IPS-20b (cell line): ENCODE data around the gene GARIN5B.
"Not testable (repeated sequence)": the region's sequence is repeated elsewhere in the genome, so short reads cannot be mapped to it uniquely, and the experiment has no call there.

Source experiments
- H3K27ac ChIP-seq: one replicate; pipeline ENCODE4 v1.5.1; 2013; ENCODE audit warnings: low read length
- H3K27me3 ChIP-seq: 2 replicates; pipeline ENCODE4 v1.6.1; 2013; ENCODE audit warnings: mild to moderate bottlenecking, low read length, inconsistent platforms; ENCODE audit not compliant: insufficient read depth
- H3K36me3 ChIP-seq: 2 replicates; pipeline ENCODE4 v1.6.1; 2013; ENCODE audit warnings: low read depth, mild to moderate bottlenecking, inconsistent platforms, low read length, moderate library complexity; ENCODE audit not compliant: insufficient read depth
- H3K4me1 ChIP-seq: 2 replicates; pipeline ENCODE4 v1.6.1; 2013; ENCODE audit warnings: mild to moderate bottlenecking, control low read depth, inconsistent platforms, low read length, moderate library complexity; ENCODE audit not compliant: insufficient read depth
- H3K4me3 ChIP-seq: 2 replicates; pipeline ENCODE4 v1.5.1; 2013; ENCODE audit warnings: mild to moderate bottlenecking, low read length, inconsistent platforms
- H3K9ac ChIP-seq: 2 replicates; pipeline ENCODE4 v1.6.1; 2013; ENCODE audit warnings: low read depth, mild to moderate bottlenecking, inconsistent platforms, low read length, moderate library complexity
- H3K9me3 ChIP-seq: 2 replicates; pipeline ENCODE4 v1.6.1; 2013; ENCODE audit warnings: mild to moderate bottlenecking, low read depth, low read length, inconsistent platforms; ENCODE audit not compliant: insufficient read depth

The GARIN5B gene

DNA sequence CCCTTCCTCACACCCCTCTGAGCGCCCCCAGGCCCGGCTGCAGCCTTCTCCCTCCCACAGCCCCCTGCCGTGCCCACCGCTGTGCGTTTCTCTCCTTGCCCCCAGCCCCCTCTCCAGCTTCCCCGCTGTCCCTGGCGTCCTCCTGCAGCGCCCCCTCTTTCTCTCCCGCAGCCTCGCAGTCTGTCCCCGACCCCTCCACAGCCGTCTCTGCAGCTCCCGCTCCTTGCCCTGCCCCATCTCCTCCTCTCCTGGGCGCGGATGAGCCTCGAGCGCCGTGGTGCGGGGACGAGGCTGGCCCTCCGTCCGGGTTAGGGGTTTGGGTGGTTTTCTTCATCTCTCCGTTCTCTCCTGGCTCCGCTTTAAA lies 22.3 kb downstream of the GARIN5B start:
- H3K4me3 ChIP-seq: peak overlapping the region; percentile 87
- no peaks in the 10 kb centered on the region for H3K9me3 ChIP-seq
- H3K9ac ChIP-seq: peak overlapping the region; percentile 82
- H3K36me3 ChIP-seq: peaks cover 31% of the 10 kb centered on the region
- no peaks in the 10 kb centered on the region; the same call in 1 of the 2 replicates for H3K27me3 ChIP-seq
- no peak overlapping the region for H3K27ac ChIP-seq
- peaks cover 5% of the 10 kb centered on the region; the same call in 1 of the 2 replicates for H3K4me1 ChIP-seq

- H3K4me1 ChIP-seq: peaks cover 5% of the 10 kb centered on the region; the same call in 1 of the 2 replicates
- peak overlapping the region; percentile 87 for H3K4me3 ChIP-seq
- peaks cover 27% of the 10 kb centered on the region for H3K36me3 ChIP-seq
- peak overlapping the region; percentile 82 for H3K9ac ChIP-seq
- no peaks in the 10 kb centered on the region; the same call in 1 of the 2 replicates for H3K27me3 ChIP-seq
- no peak overlapping the region for H3K27ac ChIP-seq
- no peaks in the 10 kb centered on the region for H3K9me3 ChIP-seq
Observed at GRCh38 chr19:55339889-55340783, 22.9 kb downstream of the GARIN5B start.

DNA sequence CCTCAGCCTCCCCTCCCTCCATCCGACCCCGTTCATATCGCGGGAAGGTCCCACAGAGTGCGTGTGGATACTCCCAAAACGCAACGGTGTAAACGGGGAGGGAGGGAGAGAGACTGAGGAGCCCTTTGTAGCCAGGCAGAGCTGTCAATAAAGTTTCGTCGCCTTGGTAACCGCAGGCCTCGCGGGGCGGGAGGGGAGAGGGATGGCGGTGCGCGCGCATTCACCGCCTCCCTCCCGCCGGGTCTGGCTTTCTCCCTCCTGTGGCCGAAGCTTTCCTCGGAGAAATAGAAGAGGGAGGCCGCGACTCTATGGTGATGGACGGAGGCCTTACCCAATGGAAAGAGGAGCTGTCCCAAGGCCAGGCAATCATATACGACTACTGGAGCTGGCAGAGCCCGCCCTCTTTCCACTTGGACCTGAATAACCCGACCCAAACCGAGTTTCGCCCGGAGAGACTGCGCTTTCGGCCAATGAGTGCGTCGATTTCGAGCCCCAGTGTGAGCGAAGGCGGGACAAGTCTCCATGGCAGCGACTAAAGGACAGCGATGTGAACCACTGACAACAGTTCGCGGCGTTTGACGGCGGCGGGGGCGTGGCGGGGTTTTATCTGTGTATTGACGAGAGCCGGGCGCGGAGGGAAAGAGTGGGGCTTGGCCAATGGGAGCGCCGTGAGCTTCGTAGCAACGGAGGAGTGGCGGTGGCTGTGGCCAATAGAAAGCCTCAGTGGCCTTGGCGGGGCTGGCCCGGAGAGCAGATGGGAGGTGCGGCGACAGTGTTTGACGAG lies 23.8 kb downstream of the GARIN5B start, which contains the start of gene KMT5C:
KMT5C (plus strand) TSS at position 772 of the 784 bp plus-strand sequence. CDS start 2,061 bp downstream, outside the sequence.
- H3K27me3 ChIP-seq: no peaks in the 10 kb centered on the region; the same call in 1 of the 2 replicates
- H3K9ac ChIP-seq: peak within 1 kb of the TSS; percentile 87
- peaks cover 5% of the 10 kb centered on the region; the same call in 1 of the 2 replicates for H3K4me1 ChIP-seq
- peak within 1 kb of the TSS; percentile 87 for H3K4me3 ChIP-seq
- H3K27ac ChIP-seq: peak within 1 kb of the TSS; percentile 48
- H3K9me3 ChIP-seq: no peaks in the 10 kb centered on the region
- peaks cover 22% of the 10 kb centered on the region for H3K36me3 ChIP-seq

- no peak overlapping the region for H3K27ac ChIP-seq
- no peaks in the 10 kb centered on the region; the same call in 1 of the 2 replicates for H3K27me3 ChIP-seq
- no peak overlapping the region for H3K9ac ChIP-seq
- no peaks in the 10 kb centered on the region for H3K9me3 ChIP-seq
- no peaks in the 10 kb centered on the region; the same call in 1 of the 2 replicates for H3K4me1 ChIP-seq
- H3K4me3 ChIP-seq: no peak overlapping the region
- H3K36me3 ChIP-seq: no peaks in the 10 kb centered on the region
Observed at GRCh38 chr19:55336101-55336500, 27.0 kb downstream of the GARIN5B start.

- Histone ChIP-seq H3K36me3 (no peaks in the 10 kb centered on the region), H3K4me1 (no peaks in the 10 kb centered on the region; the same call in 1 of the 2 replicates), H3K4me3 (no peak overlapping the region), H3K27ac (no peak overlapping the region), H3K27me3 (no peaks in the 10 kb centered on the region; the same call in 1 of the 2 replicates), H3K9ac (no peak overlapping the region), H3K9me3 (no peaks in the 10 kb centered on the region)
Observed at GRCh38 chr19:55333870-55334269, 29.2 kb downstream of the GARIN5B start.

- not testable (repeated sequence) for H3K36me3 ChIP-seq, H3K9ac ChIP-seq, H3K27ac ChIP-seq, H3K9me3 ChIP-seq, H3K4me3 ChIP-seq, H3K4me1 ChIP-seq, H3K27me3 ChIP-seq
Observed at GRCh38 chr19:55329791-55330190, 33.3 kb downstream of the GARIN5B start.

- not testable (repeated sequence) for H3K27me3 ChIP-seq, H3K9ac ChIP-seq, H3K4me1 ChIP-seq, H3K27ac ChIP-seq, H3K4me3 ChIP-seq, H3K36me3 ChIP-seq, H3K9me3 ChIP-seq
Observed at GRCh38 chr19:55328774-55329318, 34.2 kb downstream of the GARIN5B start.

- H3K9ac ChIP-seq: no peak within 1 kb of the TSS
- H3K4me1 ChIP-seq: no peaks in the 10 kb centered on the region
- H3K36me3 ChIP-seq: no peaks in the 10 kb centered on the region
- H3K27me3 ChIP-seq: no peaks in the 10 kb centered on the region
- no peaks in the 10 kb centered on the region for H3K9me3 ChIP-seq
- H3K27ac ChIP-seq: no peak within 1 kb of the TSS
- H3K4me3 ChIP-seq: no peak within 1 kb of the TSS
Observed at GRCh38 chr19:55325172-55325571, 37.9 kb downstream of the GARIN5B start, which contains the start of gene TMEM150B. TSS of gene TMEM150B (minus strand) at chr19:55325341. CDS start at chr19:55321036, 4,305 bp downstream.

DNA sequence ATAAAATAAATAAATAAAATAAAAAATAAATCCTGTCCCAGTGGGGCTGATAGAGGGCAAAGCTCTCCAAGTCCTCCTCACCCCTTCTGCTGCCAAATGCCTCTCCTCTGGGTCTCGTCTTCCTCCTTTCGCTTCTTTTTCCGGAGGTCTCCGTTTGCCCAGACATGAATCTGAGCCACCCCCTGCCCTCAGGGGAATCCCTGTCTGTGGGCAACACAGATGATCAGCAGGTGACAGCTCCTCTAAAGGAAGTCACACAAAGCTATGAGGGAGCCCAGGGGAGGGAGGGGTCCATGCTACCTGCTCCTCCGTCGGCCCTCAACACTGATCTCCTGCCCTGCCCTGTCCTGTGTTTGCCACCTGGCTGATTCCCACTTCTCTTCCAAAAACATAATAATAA lies 38.4 kb downstream of the GARIN5B start:
- Histone ChIP-seq H3K27me3 (no peaks in the 10 kb centered on the region), H3K27ac (no peak overlapping the region), H3K9ac (no peak overlapping the region), H3K4me1 (no peaks in the 10 kb centered on the region), H3K9me3 (no peaks in the 10 kb centered on the region), H3K4me3 (no peak overlapping the region), H3K36me3 (no peaks in the 10 kb centered on the region)

DNA sequence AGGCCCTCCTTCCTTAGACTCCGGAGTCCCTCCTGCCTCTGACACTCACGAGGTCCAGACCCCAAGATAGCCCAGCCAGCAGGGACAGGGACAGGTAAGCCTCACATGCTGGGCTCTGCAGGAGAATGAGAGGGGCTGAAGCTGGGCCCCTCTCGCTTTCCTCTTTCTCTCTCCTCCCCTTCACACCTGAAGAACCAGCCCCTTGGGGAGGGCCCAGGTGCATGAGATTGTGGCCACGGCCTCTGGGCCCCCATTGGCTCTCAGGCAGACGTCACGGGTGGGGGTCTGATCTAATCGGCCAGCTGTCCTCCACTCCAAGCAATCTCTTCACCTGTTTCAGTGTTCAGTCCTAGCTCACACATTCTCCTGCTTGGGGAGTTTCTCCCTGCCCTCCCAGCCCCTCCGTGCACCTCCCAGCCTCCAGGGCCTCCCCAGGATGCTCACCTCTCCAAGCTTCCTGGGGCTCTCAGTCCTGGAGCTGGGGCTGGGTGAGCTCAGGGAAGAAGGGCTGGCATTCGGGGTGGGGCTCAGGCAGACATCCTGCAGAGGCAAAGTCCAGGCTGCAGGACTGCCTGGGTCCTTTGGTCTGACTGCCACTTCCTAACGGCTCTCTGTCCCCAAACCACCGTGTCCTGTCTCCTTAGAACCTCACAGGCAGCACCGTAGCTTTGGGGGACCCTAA lies 40.7 kb downstream of the GARIN5B start:
- Histone ChIP-seq H3K9ac (no peak overlapping the region), H3K4me3 (no peak overlapping the region), H3K27me3 (no peaks in the 10 kb centered on the region), H3K27ac (no peak overlapping the region), H3K4me1 (no peaks in the 10 kb centered on the region), H3K9me3 (no peaks in the 10 kb centered on the region), H3K36me3 (no peaks in the 10 kb centered on the region)
